Measurements from ENCODE around the gene HDLBP. TPM values are rescaled to one million over a fixed set of nuclear protein-coding genes. Genes with fewer than 3 reads are reported as not detected.

Gene HDLBP
- total and polyA plus RNA-seq, 12 donors: 206 to 419 (median 353) TPM

- DNase-seq (peak in 1 of 2 donors; percentile 4), ATAC-seq (no peak)
- WGBS, 2 donors: 88 to 90% methylated on average over 13 of the region's 13 CpGs
- H3K4me3 ChIP-seq: no peak overlapping the region
- TF ChIP-seq CTCF (IDR thresholded peaks at IDR 0.05): no peak
- intact Hi-C loops (cut with DNase I): no loop called here
- H3K27ac ChIP-seq: no peak overlapping the region
- peaks cover 0 to 27% (median 4%) of the 10 kb centered on the region in 9 donors for H3K4me1 ChIP-seq
- peaks cover 7 to 100% (median 88%) of the 10 kb centered on the region in 9 donors for H3K36me3 ChIP-seq
- no peaks in the 10 kb centered on the region for H3K9me3 ChIP-seq
- H3K27me3 ChIP-seq: no peaks in the 10 kb centered on the region
These were observed 82.5 kb downstream of the HDLBP start for GRCh38 chr2:241232736-241233575.

- Histone ChIP-seq H3K9me3 (no peaks in the 10 kb centered on the region), H3K27ac (no peak overlapping the region), H3K27me3 (no peaks in the 10 kb centered on the region), H3K36me3 (peaks cover 0 to 100% (median 75%) of the 10 kb centered on the region in 9 donors), H3K4me3 (no peak overlapping the region), H3K4me1 (peaks cover 0 to 39% (median 15%) of the 10 kb centered on the region in 9 donors)
- DNase-seq (no peak), ATAC-seq (no peak)
- TF ChIP-seq CTCF (IDR thresholded peaks at IDR 0.05): no peak
- WGBS, 2 donors: 94 to 96% methylated on average over 19 of the region's 19 CpGs
- intact Hi-C loops (cut with DNase I): no loop called here
These were observed 85.0 kb downstream of the HDLBP start for GRCh38 chr2:241230435-241230834.

- Histone ChIP-seq H3K4me1 (peaks cover 0 to 40% (median 16%) of the 10 kb centered on the region in 9 donors), H3K9me3 (no peaks in the 10 kb centered on the region), H3K27ac (peak overlapping the region in 8 of 10 donors; percentile 10 to 73 (median 59)), H3K27me3 (no peaks in the 10 kb centered on the region), H3K36me3 (peaks cover 0 to 99% (median 69%) of the 10 kb centered on the region in 9 donors), H3K4me3 (no peak overlapping the region)
- no peak for DNase-seq
- TF ChIP-seq CTCF (IDR thresholded peaks at IDR 0.05): no peak
- WGBS, 2 donors: 93 to 95% methylated on average over 29 of the region's 29 CpGs
- ATAC-seq: peak in 1 of 8 donors; percentile 3
- intact Hi-C loops (cut with DNase I): loop anchor here in 1 of 10 donors (10.0 kb wide), 1 partner anchor 135 kb away; no protein-coding TSS in a partner anchor
These were observed 85.7 kb downstream of the HDLBP start for GRCh38 chr2:241229563-241230401.

All from heart right ventricle (tissue), 16 donors.